HCT116 (cell line): ENCODE results near the gene MALSU1. TPM values are rescaled to one million over a fixed set of nuclear protein-coding genes. Genes with fewer than 3 reads are reported as not detected.

Experiments
- ATAC-seq: fragments of 200-7000 bp; cut with Tn5 transposase; 2 replicates; pipeline ENCODE4 v1.9.1; 2020; ENCODE audit warnings: mild to moderate bottlenecking, moderate library complexity
- BruUV-seq: library from RNA; stranded (reverse); fragments of 400-500 nt; replicated peaks from 2 replicates; lab custom pipeline; 2021; lab: Mats Ljungman, UMichigan
- CTCF ChIA-PET: fragments of 300-600 bp; sonication (Branson Sonifier 250); formaldehyde crosslinking; loops from one replicate; lab custom pipeline; 2021; ENCODE audit warnings: antibody characterized with exemption; lab: Charles Lee
- POLR2A ChIA-PET: fragments of 300-600, 350-600 bp; sonication (Branson Sonifier 250); formaldehyde crosslinking; loops from one replicate; lab custom pipeline; 2021; ENCODE audit warnings: antibody characterized with exemption; lab: Charles Lee
- RAD21 ChIA-PET, 2 experiments: fragments of 300-600 bp; sonication (Branson Sonifier 250); formaldehyde crosslinking; loops; one replicate each; lab custom pipeline; 2023; ENCODE audit warnings: low total read pairs in 2 of 2; ENCODE audit not compliant: uncharacterized antibody in 2 of 2, unreplicated experiment in 2 of 2, low non-redundant PET in 1 of 2; lab: Charles Lee
- DNase-seq: peaks from one replicate; pipeline ENCODE4 v3.0.0-alpha.2; 2010; ENCODE audit warnings: low read depth, low spot score
- H2AFZ ChIP-seq: fragments of 200-600 bp; shearing (Covaris generic), sonication (generic); 2 replicates; pipeline ENCODE4 v1.6.1; 2017; ENCODE audit warnings: low read depth, mixed run types, mixed read lengths, antibody characterized with exemption, low read length; ENCODE audit not compliant: poor library complexity, severe bottlenecking
- H3K27ac ChIP-seq: 2 replicates; pipeline ENCODE4 v1.5.1; 2012; ENCODE audit warnings: low read depth, low read length
- H3K27me3 ChIP-seq: fragments of 200-600 bp; sonication (generic); 2 replicates; pipeline ENCODE4 v1.6.1; 2016; ENCODE audit warnings: mixed run types, low read length, mixed read lengths; ENCODE audit not compliant: insufficient read depth
- H3K36me3 ChIP-seq, 2 experiments: fragments of 200-500 bp in 1 of 2; fragments of 200-600 bp in 1 of 2; sonication (Bioruptor generic) in 1 of 2; sonication (generic) in 1 of 2; 2 replicates each; pipeline versions ENCODE4 v1.5.1 to v1.6.1; 2014 to 2016; ENCODE audit warnings: low read length in 2 of 2, inconsistent platforms in 1 of 2, mixed read lengths in 1 of 2, mixed run types in 1 of 2; ENCODE audit not compliant: insufficient read depth in 2 of 2, control insufficient read depth in 1 of 2
- H3K4me1 ChIP-seq, 2 experiments: fragments of 200-600 bp in 1 of 2; sonication (generic) in 1 of 2; 2 replicates each; pipeline versions ENCODE4 v1.5.1 to v1.6.1; 2012 to 2017; ENCODE audit warnings: low read length in 2 of 2, inconsistent platforms in 1 of 2, mild to moderate bottlenecking in 1 of 2, mixed read lengths in 1 of 2, mixed run types in 1 of 2, moderate library complexity in 1 of 2; ENCODE audit not compliant: insufficient read depth in 2 of 2, control insufficient read depth in 1 of 2
- H3K4me2 ChIP-seq: fragments of 200-600 bp; sonication (generic); 2 replicates; pipeline ENCODE4 v1.6.1; 2017; ENCODE audit warnings: mixed run types, low read length, mixed read lengths
- H3K4me3 ChIP-seq, 2 experiments: fragments of 200-600 bp in 1 of 2; sonication (generic) in 1 of 2; replicated peaks in 1 of 2; 2 replicates each; pipeline ENCODE4 v1.5.1; 2011 to 2016; ENCODE audit warnings: low read length in 2 of 2, control low read depth in 1 of 2, low read depth in 1 of 2, mild to moderate bottlenecking in 1 of 2, mixed read lengths in 1 of 2, mixed run types in 1 of 2
- H3K79me2 ChIP-seq: fragments of 200-600 bp; sonication (generic); 2 replicates; pipeline ENCODE4 v1.6.1; 2017; ENCODE audit warnings: mild to moderate bottlenecking, mixed run types, low read length, moderate library complexity, mixed read lengths; ENCODE audit not compliant: insufficient read depth
- H3K9ac ChIP-seq: fragments of 200-600 bp; sonication (generic); 2 replicates; pipeline ENCODE4 v1.6.1; 2016; ENCODE audit warnings: low read length, mixed read lengths
- H3K9me2 ChIP-seq: fragments of 200-600 bp; sonication (generic), shearing (Covaris generic); 2 replicates; pipeline ENCODE4 v1.6.1; 2017; ENCODE audit warnings: mixed run types, mild to moderate bottlenecking, moderate library complexity; ENCODE audit not compliant: insufficient read depth
- H3K9me3 ChIP-seq, 2 experiments: fragments of 200-500 bp in 1 of 2; fragments of 200-600 bp in 1 of 2; sonication (Bioruptor generic) in 1 of 2; sonication (generic) in 1 of 2; 2 replicates each; pipeline ENCODE4 v1.6.1; 2014 to 2017; ENCODE audit warnings: low read length in 2 of 2, mixed read lengths in 2 of 2, inconsistent platforms in 1 of 2, low read depth in 1 of 2, mild to moderate bottlenecking in 1 of 2, mixed run types in 1 of 2, moderate library complexity in 1 of 2; ENCODE audit not compliant: control insufficient read depth in 1 of 2, insufficient read depth in 1 of 2
- H4K20me1 ChIP-seq: fragments of 200-600 bp; sonication (generic), shearing (Covaris generic); 2 replicates; pipeline ENCODE4 v1.6.1; 2017; ENCODE audit warnings: mixed run types, mild to moderate bottlenecking, moderate library complexity; ENCODE audit not compliant: insufficient read depth
- CBX3 ChIP-seq: IDR thresholded peaks from 2 replicates; pipeline ENCODE4 v1.6.1; 2012; ENCODE audit warnings: low read depth
- CEBPB ChIP-seq: IDR thresholded peaks from 2 replicates; pipeline ENCODE4 v1.6.1; 2012; ENCODE audit warnings: low read depth
- CTCF ChIP-seq, 3 experiments: fragments of 200-600 bp in 1 of 3; sonication (generic) in 1 of 3; IDR thresholded peaks in 2 of 3; conservative IDR thresholded peaks in 1 of 3; 2 replicates each; pipeline ENCODE4 v1.5.1; 2012 to 2017; ENCODE audit warnings: low read depth in 2 of 3, low read length in 2 of 3, antibody characterized with exemption in 1 of 3, borderline replicate concordance in 1 of 3, control low read depth in 1 of 3, mild to moderate bottlenecking in 1 of 3, mixed read lengths in 1 of 3, mixed run types in 1 of 3, moderate library complexity in 1 of 3; ENCODE audit not compliant: insufficient read depth in 1 of 3
- ELF1 ChIP-seq: IDR thresholded peaks from 2 replicates; pipeline ENCODE4 v1.6.1; 2012; ENCODE audit warnings: low read depth, borderline replicate concordance
- EZH2 ChIP-seq: fragments of 200-600 bp; sonication (generic); IDR thresholded peaks from 2 replicates; pipeline ENCODE4 v1.6.1; 2017; ENCODE audit warnings: antibody characterized with exemption, mixed run types
- FOSL1 ChIP-seq: IDR thresholded peaks from 2 replicates; pipeline ENCODE4 v1.6.1; 2012; ENCODE audit warnings: low read depth
- JUND ChIP-seq: IDR thresholded peaks from 2 replicates; pipeline ENCODE4 v1.6.1; 2012
- POLR2A ChIP-seq: IDR thresholded peaks from 2 replicates; pipeline ENCODE4 v1.7.0; 2011; ENCODE audit warnings: borderline replicate concordance; ENCODE audit not compliant: insufficient read depth, insufficient read length; ENCODE audit errors: extremely low read depth
- POLR2AphosphoS5 ChIP-seq: IDR thresholded peaks from 2 replicates; pipeline ENCODE4 v1.6.1; 2011; ENCODE audit warnings: mild to moderate bottlenecking, low read depth, low read length, moderate library complexity
- REST ChIP-seq: IDR thresholded peaks from 2 replicates; pipeline ENCODE4 v1.6.1; 2012; ENCODE audit warnings: low read depth
- SP1 ChIP-seq: IDR thresholded peaks from 2 replicates; pipeline ENCODE4 v1.6.1; 2012; ENCODE audit warnings: low read depth
- SRF ChIP-seq: IDR thresholded peaks from 2 replicates; pipeline ENCODE4 v1.6.1; 2012; ENCODE audit warnings: low read depth
- TCF7L2 ChIP-seq: IDR thresholded peaks from 2 replicates; pipeline ENCODE4 v1.7.0; 2011; ENCODE audit warnings: borderline replicate concordance, inconsistent platforms; ENCODE audit not compliant: insufficient read depth, insufficient read length; ENCODE audit errors: extremely low read depth
- intact Hi-C: fragments of 100-400 bp; cut with micrococcal nuclease; formaldehyde crosslinking; loops from 2 replicates; pipeline ENCODE4 v1.10.0; 2022
- total RNA-seq: library from RNA; stranded (reverse); gene quantifications from one replicate; pipeline ENCODE4 v1.2.1, GENCODE V29; 2021; ENCODE audit not compliant: unreplicated experiment

Gene MALSU1
- total RNA-seq, 1 experiment from 2014 or later, result 105 TPM

- Histone ChIP-seq H3K9ac (no peak overlapping the region), H3K9me2 (no peaks in the 10 kb centered on the region), H3K27ac (peak overlapping the region; percentile 48), H3K4me2 (peak overlapping the region; percentile 32), H3K4me3 (no peak overlapping the region), H3K9me3 (peaks cover 0 to 8% of the 10 kb centered on the region in 2 experiments; a peak in 1 of 4 replicates), H2AFZ (no peak overlapping the region), H3K4me1 (peaks cover 54 to 57% of the 10 kb centered on the region in 2 experiments), H3K79me2 (peaks cover 20% of the 10 kb centered on the region; the same call in 1 of the 2 replicates), H3K27me3 (no peaks in the 10 kb centered on the region), H4K20me1 (peaks cover 7% of the 10 kb centered on the region; the same call in 1 of the 2 replicates), H3K36me3 (peaks cover 40 to 54% of the 10 kb centered on the region in 2 experiments)
- ATAC-seq (peak; percentile 35), DNase-seq (no peak)
- TF ChIP-seq ELF1 (no peak), SP1 (0 out of 2 replicates have a peak, but pooled peaks have one; percentile 13), JUND (peak; percentile 46; the same call in 1 of the 2 replicates), CEBPB (peak; percentile 40), FOSL1 (peak; percentile 49), POLR2A (no peak)
- ChIA-PET CTCF (interaction anchor here (1.3 kb wide), 1 partner anchor 60 kb away, joined by 3 read pairs; no protein-coding TSS in a partner anchor), POLR2A (no interaction called here), RAD21 (no interaction called here)
- intact Hi-C loops, result no loop called here
- no TSS peak for BruUV-seq
Measured at GRCh38 chr7:23333671-23334246, 34.6 kb downstream of the MALSU1 start.

- peaks cover 0 to 8% of the 10 kb centered on the region in 2 experiments; a peak in 1 of 4 replicates for H3K9me3 ChIP-seq
- no TSS peak for BruUV-seq
- H3K9ac ChIP-seq, result no peak overlapping the region
- ChIA-PET CTCF (interaction anchor here (1.3 kb wide), 1 partner anchor 61 kb away, joined by 3 read pairs; no protein-coding TSS in a partner anchor), POLR2A (no interaction called here), RAD21 (no interaction called here)
- no peaks in the 10 kb centered on the region for H3K9me2 ChIP-seq
- ATAC-seq (peak; percentile 86), DNase-seq (peak; percentile 91)
- no peak overlapping the region for H2AFZ ChIP-seq
- H3K27ac ChIP-seq, result peak overlapping the region; percentile 48; the same call in 1 of the 2 replicates
- peaks cover 54 to 57% of the 10 kb centered on the region in 2 experiments for H3K4me1 ChIP-seq
- H3K27me3 ChIP-seq, result no peaks in the 10 kb centered on the region
- no peak overlapping the region for H3K4me3 ChIP-seq
- H3K4me2 ChIP-seq, result peak overlapping the region; percentile 32
- peaks cover 16% of the 10 kb centered on the region; the same call in 1 of the 2 replicates for H3K79me2 ChIP-seq
- H4K20me1 ChIP-seq, result peaks cover 7% of the 10 kb centered on the region; the same call in 1 of the 2 replicates
- intact Hi-C loops, result no loop called here
- peaks cover 41 to 57% of the 10 kb centered on the region in 2 experiments for H3K36me3 ChIP-seq
- TF ChIP-seq CEBPB (peak; percentile 96), FOSL1 (peak; percentile 96), CBX3 (peak; percentile 73), CTCF (IDR thresholded peaks at IDR 0.05 in 2 of 3, conservative IDR thresholded peaks at IDR 0.05 in 1 of 3; ENCODE audit: borderline replicate concordance in 1 of 3, insufficient read depth in 1 of 3, low read depth in 2 of 3, low read length in 2 of 3) (no peak), TCF7L2 (peak; percentile 98), SRF (peak; percentile 81), REST (no peak), EZH2 (no peak), POLR2AphosphoS5 (peak; percentile 69), ELF1 (no peak)
Measured at GRCh38 chr7:23334482-23335056, 35.4 kb downstream of the MALSU1 start.
